Measurements from ENCODE around the gene LRRC49.

DNA sequence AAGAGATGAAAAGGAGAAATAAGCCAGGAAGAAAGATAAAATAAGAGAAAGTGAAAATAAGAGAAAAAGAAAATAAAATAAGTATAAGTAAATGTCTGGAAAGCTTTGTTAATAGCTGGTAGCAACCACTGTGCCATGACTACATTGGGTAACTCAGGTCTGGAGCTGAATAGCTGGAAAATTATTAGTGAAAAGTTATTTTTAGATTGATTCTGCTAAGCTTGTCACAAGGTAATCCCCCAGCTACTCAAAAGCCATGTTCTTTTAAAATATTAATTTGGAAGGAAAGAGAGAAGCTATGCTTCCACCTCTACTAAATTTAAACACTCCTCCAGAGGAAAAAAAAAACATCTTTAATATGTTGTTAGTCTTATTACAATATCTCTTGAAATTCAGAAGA lies 117.8 kb downstream of the LRRC49 start:
- TF ChIP-seq ZFX (CRISPR knock-in tag; IDR thresholded peaks at IDR 0.05; ENCODE audit: low read depth) (no peak), ZNF101 (CRISPR knock-in tag; IDR thresholded peaks at IDR 0.05; ENCODE audit: borderline replicate concordance, low read depth) (no peak), SP1 (IDR thresholded peaks at IDR 0.05) (no peak), SP1 (CRISPR knock-in tag; IDR thresholded peaks at IDR 0.05) (no peak), XRCC5 (optimal IDR thresholded peaks at IDR 0.05; ENCODE audit: low read length) (no peak), SMAD1 (CRISPR knock-in tag; IDR thresholded peaks at IDR 0.05; ENCODE audit: borderline replicate concordance, low read depth) (no peak), MTA3 (CRISPR knock-in tag; IDR thresholded peaks at IDR 0.05) (no peak), MYNN (CRISPR knock-in tag; IDR thresholded peaks at IDR 0.05; ENCODE audit: low read depth) (no peak), HDAC2 (CRISPR knock-in tag; IDR thresholded peaks at IDR 0.05) (no peak), MAFF (IDR thresholded peaks at IDR 0.05; ENCODE audit: low read depth, low read length) (no peak), MAFK (conservative IDR thresholded peaks at IDR 0.05 in 1 of 2, IDR thresholded peaks at IDR 0.05 in 1 of 2; ENCODE audit: low read length in 2 of 2) (no peak), POLR2A (IDR thresholded peaks at IDR 0.05; ENCODE audit: insufficient read depth in 1 of 2, low read depth in 2 of 2, low read length in 2 of 2) (no peak), SRSF9 (IDR thresholded peaks at IDR 0.05; ENCODE audit: borderline replicate concordance, insufficient read depth, low read depth, low read length, poor library complexity, severe bottlenecking) (no peak)
- TF ChIP-seq, protein P1, sequence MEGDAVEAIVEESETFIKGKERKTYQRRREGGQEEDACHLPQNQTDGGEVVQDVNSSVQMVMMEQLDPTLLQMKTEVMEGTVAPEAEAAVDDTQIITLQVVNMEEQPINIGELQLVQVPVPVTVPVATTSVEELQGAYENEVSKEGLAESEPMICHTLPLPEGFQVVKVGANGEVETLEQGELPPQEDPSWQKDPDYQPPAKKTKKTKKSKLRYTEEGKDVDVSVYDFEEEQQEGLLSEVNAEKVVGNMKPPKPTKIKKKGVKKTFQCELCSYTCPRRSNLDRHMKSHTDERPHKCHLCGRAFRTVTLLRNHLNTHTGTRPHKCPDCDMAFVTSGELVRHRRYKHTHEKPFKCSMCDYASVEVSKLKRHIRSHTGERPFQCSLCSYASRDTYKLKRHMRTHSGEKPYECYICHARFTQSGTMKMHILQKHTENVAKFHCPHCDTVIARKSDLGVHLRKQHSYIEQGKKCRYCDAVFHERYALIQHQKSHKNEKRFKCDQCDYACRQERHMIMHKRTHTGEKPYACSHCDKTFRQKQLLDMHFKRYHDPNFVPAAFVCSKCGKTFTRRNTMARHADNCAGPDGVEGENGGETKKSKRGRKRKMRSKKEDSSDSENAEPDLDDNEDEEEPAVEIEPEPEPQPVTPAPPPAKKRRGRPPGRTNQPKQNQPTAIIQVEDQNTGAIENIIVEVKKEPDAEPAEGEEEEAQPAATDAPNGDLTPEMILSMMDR (CRISPR knock-in tag; IDR thresholded peaks at IDR 0.05) = no peak
- TF ChIP-seq, protein P2, sequence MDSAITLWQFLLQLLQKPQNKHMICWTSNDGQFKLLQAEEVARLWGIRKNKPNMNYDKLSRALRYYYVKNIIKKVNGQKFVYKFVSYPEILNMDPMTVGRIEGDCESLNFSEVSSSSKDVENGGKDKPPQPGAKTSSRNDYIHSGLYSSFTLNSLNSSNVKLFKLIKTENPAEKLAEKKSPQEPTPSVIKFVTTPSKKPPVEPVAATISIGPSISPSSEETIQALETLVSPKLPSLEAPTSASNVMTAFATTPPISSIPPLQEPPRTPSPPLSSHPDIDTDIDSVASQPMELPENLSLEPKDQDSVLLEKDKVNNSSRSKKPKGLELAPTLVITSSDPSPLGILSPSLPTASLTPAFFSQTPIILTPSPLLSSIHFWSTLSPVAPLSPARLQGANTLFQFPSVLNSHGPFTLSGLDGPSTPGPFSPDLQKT (CRISPR knock-in tag; IDR thresholded peaks at IDR 0.05; ENCODE audit: borderline replicate concordance) = no peak

Measured in HepG2 (cell line).